SIG-M5 (cell line): ENCODE measurements around the gene ZNF69.
"Not testable (repeated sequence)": the region's sequence is repeated elsewhere in the genome, so short reads cannot be mapped to it uniquely, and the experiment has no call there.

Experiments used
- DNase-seq: peaks from one replicate; lab custom pipeline; 2025; lab: John Stamatoyannopoulos, UW

Gene ZNF69

DNA sequence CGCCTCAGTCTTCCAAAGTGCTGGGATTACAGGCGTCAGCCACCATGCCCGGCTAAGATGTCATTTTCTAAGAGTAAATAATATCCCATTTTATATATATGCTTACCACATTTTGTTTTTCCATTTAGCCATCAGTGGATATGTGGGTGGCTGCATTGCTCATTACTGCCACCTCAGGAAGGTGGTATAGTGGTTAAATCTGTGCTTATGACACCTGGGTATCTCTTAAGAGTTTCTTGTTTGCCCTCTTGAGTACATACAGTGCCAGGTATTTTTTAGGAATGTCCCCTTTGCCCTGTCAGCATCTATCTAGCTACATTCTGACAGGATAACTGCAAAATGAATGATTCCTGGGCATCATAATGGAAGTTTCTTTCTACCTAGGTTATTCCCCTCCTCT, 14.6 kb downstream of the ZNF69 start:
- no peak for DNase-seq

GRCh38 chr19:11905928-11906327, 18.3 kb downstream of the ZNF69 start:
- DNase-seq = no peak

- not testable (repeated sequence) for DNase-seq
These were observed 24.4 kb downstream of the ZNF69 start for GRCh38 chr19:11911937-11912336.

DNA sequence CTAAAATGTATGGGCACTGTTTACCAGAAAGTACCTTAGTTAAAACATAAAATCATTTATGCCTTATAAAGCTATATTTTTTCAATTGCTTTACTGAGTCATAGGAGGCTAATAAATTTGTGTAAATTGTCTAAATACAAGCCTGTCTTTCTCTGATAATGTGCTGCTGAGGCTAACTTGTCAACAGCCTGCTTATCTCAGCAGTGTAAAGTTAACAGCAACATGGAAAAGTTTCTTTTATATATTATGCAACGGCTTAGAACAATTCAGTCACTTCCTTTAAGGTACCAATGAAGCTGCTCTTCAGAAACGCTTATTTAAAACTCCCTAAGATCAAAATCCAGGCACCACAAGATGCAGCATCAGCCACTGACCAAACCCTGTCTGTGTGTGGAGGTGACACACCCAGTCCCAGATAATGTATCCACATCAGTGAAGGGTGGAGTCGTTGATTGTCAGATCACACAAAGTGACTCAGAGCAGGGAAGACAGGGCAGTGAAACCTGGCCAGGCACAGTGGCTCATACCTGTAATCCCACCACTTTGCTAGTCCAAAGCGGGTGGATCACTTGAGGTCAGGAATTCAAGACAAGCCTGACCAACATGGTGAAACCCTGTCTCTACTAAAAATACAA, 27.0 kb downstream of the ZNF69 start:
- not testable (repeated sequence) for DNase-seq

GRCh38 chr19:11921852-11922495, 34.4 kb downstream of the ZNF69 start:
- no peak for DNase-seq

GRCh38 chr19:11924886-11925650, 37.5 kb downstream of the ZNF69 start, which contains the start of gene ZNF700:
TSS of gene ZNF700 (plus strand) at chr19:11925107. CDS start at chr19:11925211, 104 bp downstream.
- DNase-seq = peak; percentile 78

DNA sequence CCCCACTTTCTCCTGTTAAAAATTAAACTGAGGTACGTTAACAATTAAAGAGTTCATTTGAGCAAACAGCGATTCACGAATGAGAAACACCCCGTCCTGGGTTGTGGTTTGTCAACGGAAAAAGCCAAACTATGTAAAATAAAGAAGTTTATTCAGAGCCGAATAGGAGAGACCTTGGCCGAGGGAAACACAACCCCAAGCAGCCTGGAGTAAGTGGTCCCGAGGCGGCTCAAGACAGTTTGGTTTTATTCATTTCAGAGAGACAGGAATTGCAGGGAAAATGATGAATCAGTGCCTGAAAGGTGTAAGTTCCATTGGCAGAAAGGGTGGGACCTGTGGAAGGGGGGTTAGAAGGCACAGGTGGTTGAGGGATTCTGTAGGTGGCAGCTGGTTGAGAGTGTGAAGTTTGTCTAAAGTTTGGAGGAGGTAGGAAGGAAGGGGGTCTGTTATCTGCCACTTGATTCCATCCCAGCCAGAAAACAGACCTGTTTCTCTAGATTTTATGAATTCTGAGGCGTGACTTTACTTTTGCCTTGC, 38.1 kb downstream of the ZNF69 start:
- not testable (repeated sequence) for DNase-seq

- no peak for DNase-seq
These were observed 39.6 kb downstream of the ZNF69 start for GRCh38 chr19:11927227-11927626.

DNA sequence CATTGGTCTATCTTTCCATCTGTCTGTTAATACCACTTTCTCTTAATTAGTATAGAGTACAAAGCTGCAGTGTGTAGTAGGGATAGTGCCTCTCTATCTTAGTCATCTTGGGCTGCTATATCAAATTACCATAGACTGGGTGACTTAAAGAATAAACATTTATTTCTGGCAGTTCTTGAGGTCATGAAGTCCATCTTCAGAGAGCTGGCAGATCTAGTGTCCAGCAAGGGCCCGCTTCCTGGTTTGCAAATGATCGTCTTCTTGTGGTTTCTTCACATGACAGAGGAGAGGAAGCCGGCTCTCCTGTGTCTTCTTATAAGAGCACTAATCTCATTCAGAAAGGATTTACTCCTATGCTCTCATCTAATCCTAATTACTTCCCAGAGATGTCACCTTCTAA, 43.5 kb downstream of the ZNF69 start:
- DNase-seq = no peak

DNA sequence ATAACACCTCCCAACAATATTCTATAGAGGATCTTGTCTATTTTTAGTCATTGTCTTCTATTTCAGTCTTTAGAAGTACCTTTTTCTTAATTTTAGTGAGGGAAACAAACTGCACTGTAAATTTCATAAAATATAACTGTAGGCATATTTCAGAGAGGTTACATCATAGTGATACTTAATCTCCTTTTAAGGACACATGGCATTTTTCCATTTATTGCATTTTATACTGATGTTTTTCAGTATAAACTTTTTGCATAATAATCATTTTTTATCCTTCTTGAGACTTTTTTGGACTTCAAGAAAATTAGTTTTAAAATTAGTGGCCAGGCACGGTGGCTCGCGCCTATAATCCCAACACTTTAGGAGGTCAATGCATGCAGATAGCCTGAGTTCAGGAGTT, 43.9 kb downstream of the ZNF69 start:
- no peak for DNase-seq

DNA sequence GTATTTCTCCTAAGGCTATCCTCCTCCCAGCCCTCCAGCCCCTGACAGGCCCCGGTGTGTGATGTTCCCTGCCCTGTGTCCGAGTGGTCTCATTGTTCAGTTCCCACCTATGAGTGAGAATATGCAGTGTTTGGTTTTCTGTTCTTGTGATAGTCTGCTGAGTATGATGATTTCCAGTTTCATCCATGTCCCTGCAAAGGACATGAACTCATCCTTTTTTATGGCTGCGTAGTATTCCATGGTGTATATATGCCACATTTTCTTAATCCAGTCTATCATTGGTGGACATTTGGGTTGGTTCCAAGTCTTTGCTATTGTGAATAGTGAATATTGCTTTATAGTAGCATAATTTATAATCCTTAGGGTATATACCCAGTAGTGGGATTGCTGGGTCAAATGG, 48.2 kb downstream of the ZNF69 start:
- DNase-seq = not testable (repeated sequence)

DNA sequence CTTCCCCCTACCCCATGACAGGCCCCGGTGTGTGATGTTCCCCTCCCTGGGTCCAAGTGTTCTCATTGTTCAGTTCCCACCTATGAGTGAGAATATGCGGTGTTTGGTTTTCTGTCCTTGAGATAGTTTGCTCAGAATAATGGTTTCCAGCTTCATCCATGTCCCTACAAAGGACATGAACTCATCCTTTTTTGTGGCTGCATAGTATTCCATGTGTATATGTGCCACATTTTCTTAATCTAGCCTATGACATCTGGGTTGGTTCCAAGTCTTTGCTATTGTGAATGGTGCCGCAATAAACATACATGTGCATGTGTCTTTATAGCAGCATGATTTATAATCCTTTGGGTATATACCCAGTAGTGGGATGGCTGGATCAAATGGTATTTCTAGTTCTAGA, 50.8 kb downstream of the ZNF69 start:
- DNase-seq = not testable (repeated sequence)

GRCh38 chr19:11941361-11941887, 53.8 kb downstream of the ZNF69 start:
- not testable (repeated sequence) for DNase-seq

DNA sequence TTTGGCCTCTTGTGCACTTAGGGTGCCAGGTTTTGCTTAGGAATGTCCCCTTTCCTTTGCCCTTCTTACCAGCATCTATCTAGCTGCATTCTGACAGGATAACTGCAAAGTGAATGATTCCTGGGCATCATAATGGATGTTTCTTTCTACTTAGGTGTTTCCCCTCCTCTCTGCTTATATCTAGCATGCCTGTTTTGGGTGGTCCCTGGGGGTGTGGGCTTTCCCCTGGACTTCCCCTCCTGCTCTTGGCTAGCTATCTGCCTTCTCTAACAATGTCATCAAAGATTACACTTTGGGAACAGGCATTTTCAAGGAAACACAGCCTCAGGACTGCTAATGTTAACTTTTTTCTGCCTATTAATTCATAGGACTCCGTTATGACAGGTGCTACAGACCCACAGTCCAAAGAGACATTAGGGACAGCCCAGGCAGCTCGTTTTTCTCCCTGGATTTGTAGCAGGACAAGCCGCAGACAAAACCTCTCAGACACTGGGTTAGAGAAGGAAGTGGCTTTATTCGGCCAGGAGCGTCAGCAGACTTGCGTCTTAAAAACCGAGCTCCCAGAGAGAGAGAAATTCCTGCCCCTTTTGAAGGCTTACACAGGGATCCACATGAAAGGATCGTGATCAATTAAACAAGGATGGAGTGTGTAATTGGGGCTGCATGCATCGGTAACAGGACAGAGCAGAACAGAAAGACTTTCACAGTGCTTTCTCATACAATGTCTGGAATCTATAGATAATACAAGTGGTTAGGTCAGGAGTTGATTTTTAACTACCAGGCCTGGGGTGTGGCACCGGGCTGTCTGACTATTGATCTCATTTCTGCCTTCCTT, 54.6 kb downstream of the ZNF69 start:
- no peak for DNase-seq

DNA sequence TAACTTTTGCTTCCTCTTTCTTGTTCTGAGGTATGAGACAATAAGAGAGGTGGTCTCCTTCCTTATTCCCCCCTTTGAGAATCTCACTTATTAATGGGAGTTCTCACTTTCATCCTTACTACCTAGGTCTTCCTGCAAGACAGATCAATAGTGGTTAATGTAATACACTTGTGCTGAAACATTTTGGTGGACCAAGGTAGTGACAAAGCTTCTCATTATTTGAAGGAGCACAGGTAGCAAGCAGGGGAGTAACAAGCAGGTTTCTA, 55.2 kb downstream of the ZNF69 start:
- DNase-seq = no peak

- DNase-seq = no peak
These were observed 57.1 kb downstream of the ZNF69 start for GRCh38 chr19:11944656-11945055.

GRCh38 chr19:11948646-11949045, 61.1 kb downstream of the ZNF69 start:
- DNase-seq = no peak

DNA sequence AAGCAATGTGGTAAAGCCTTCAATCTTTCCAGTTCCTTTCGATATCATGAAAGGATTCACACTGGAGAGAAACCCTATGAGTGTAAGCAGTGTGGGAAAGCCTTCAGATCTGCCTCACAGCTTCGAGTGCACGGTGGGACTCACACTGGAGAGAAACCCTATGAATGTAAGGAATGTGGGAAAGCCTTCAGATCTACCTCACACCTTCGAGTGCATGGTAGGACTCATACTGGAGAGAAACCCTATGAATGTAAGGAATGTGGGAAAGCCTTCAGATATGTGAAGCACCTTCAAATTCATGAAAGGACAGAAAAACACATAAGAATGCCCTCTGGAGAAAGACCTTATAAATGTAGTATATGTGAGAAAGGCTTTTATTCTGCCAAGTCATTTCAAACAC, 61.6 kb downstream of the ZNF69 start:
- no peak for DNase-seq

GRCh38 chr19:11949614-11950080, 62.1 kb downstream of the ZNF69 start:
- not testable (repeated sequence) for DNase-seq

GRCh38 chr19:11950312-11950711, 62.7 kb downstream of the ZNF69 start:
- no peak for DNase-seq
